ENCODE data around the gene GPR32.

GPR32 gene

GRCh38 chr19:50794876-50795663, 24.8 kb downstream of the GPR32 start:
- no peak for DNase-seq (ENCODE audit: low read depth)
- H3K4me3 ChIP-seq (replicated peaks; ENCODE audit: low read depth, low read length): no peak overlapping the region
- peak; percentile 15 for TF ChIP-seq CTCF (IDR thresholded peaks at IDR 0.05; ENCODE audit: low read length, missing control alignments)

GRCh38 chr19:50795664-50796073, 25.4 kb downstream of the GPR32 start:
- DNase-seq (ENCODE audit: low read depth): no peak
- H3K4me3 ChIP-seq (replicated peaks; ENCODE audit: low read depth, low read length): no peak overlapping the region
- no peak for TF ChIP-seq CTCF (IDR thresholded peaks at IDR 0.05; ENCODE audit: low read length, missing control alignments)

- TF ChIP-seq CTCF (IDR thresholded peaks at IDR 0.05; ENCODE audit: low read length, missing control alignments): no peak
- DNase-seq (ENCODE audit: low read depth): no peak
Measured at GRCh38 chr19:50796128-50796633, 25.9 kb downstream of the GPR32 start.

GRCh38 chr19:50796634-50797428, 26.6 kb downstream of the GPR32 start:
- H3K4me3 ChIP-seq (replicated peaks; ENCODE audit: low read depth, low read length): no peak overlapping the region
- TF ChIP-seq CTCF (IDR thresholded peaks at IDR 0.05; ENCODE audit: low read length, missing control alignments): no peak
- no peak for DNase-seq (ENCODE audit: low read depth)

More at GRCh38 chr19:50796128-50796633, 25.9 kb downstream of the GPR32 start:
- H3K4me3 ChIP-seq (replicated peaks; ENCODE audit: low read depth, low read length): no peak overlapping the region

GRCh38 chr19:50797429-50797780, 27.1 kb downstream of the GPR32 start:
- no peak overlapping the region for H3K4me3 ChIP-seq (replicated peaks; ENCODE audit: low read depth, low read length)
- TF ChIP-seq CTCF (IDR thresholded peaks at IDR 0.05; ENCODE audit: low read length, missing control alignments): no peak
- no peak for DNase-seq (ENCODE audit: low read depth)

- TF ChIP-seq CTCF (IDR thresholded peaks at IDR 0.05; ENCODE audit: low read length, missing control alignments): no peak
- no peak for DNase-seq (ENCODE audit: low read depth)
- H3K4me3 ChIP-seq (replicated peaks; ENCODE audit: low read depth, low read length): no peak overlapping the region
Measured at GRCh38 chr19:50797781-50798658, 27.8 kb downstream of the GPR32 start.

Data from fibroblast of pulmonary artery (primary cell).